Hematopoietic multipotent progenitor cell treated with erythropoietin and hydrocortisone succinate and interleukin-3 and kit ligand, for 17 days (in vitro differentiated cells): ENCODE data around the gene TMIGD1.
A peak's percentile ranks its signal among the peaks of the same experiment; 100 is the strongest.
"Not testable (repeated sequence)": the region's sequence is repeated elsewhere in the genome, so short reads cannot be mapped to it uniquely, and the experiment has no call there.

ENCODE experiments used
- DNase-seq: peaks from one replicate; pipeline ENCODE4 v3.0.0-alpha.2; 2015; ENCODE audit warnings: low spot score

Gene TMIGD1

GRCh38 chr17:30358055-30358760, 24.4 kb upstream of the TMIGD1 start:
- no peak for DNase-seq

GRCh38 chr17:30357476-30357875, 23.6 kb upstream of the TMIGD1 start:
- DNase-seq: no peak

GRCh38 chr17:30354701-30355100, 20.8 kb upstream of the TMIGD1 start:
- DNase-seq: no peak

GRCh38 chr17:30352240-30352814, 18.5 kb upstream of the TMIGD1 start:
- DNase-seq: no peak

- no peak for DNase-seq
Observed at GRCh38 chr17:30351735-30352134, 17.9 kb upstream of the TMIGD1 start.

- not testable (repeated sequence) for DNase-seq
Observed at GRCh38 chr17:30351263-30351662, 17.4 kb upstream of the TMIGD1 start.

- no peak for DNase-seq
Observed at GRCh38 chr17:30349252-30349651, 15.4 kb upstream of the TMIGD1 start.

- DNase-seq: no peak
Observed at GRCh38 chr17:30347488-30347887, 13.6 kb upstream of the TMIGD1 start.

- DNase-seq: no peak
Observed at GRCh38 chr17:30346221-30346795, 12.5 kb upstream of the TMIGD1 start.

- DNase-seq: no peak
Observed at GRCh38 chr17:30345527-30346075, 11.7 kb upstream of the TMIGD1 start.

- DNase-seq: no peak
Observed at GRCh38 chr17:30345089-30345433, 11.2 kb upstream of the TMIGD1 start.

GRCh38 chr17:30344283-30345088, 10.6 kb upstream of the TMIGD1 start:
- no peak for DNase-seq

GRCh38 chr17:30343796-30344195, 9.9 kb upstream of the TMIGD1 start:
- no peak for DNase-seq

- DNase-seq: not testable (repeated sequence)
Observed at GRCh38 chr17:30343244-30343643, 9.4 kb upstream of the TMIGD1 start.

- no peak for DNase-seq
Observed at GRCh38 chr17:30341703-30342249, 7.9 kb upstream of the TMIGD1 start.

- no peak for DNase-seq
Observed at GRCh38 chr17:30340801-30341356, 7.0 kb upstream of the TMIGD1 start.

GRCh38 chr17:30339086-30339485, 5.2 kb upstream of the TMIGD1 start:
- DNase-seq: no peak

GRCh38 chr17:30337393-30337999, 3.6 kb upstream of the TMIGD1 start:
- DNase-seq: no peak

GRCh38 chr17:30336369-30337171, 2.7 kb upstream of the TMIGD1 start:
- DNase-seq: peak; percentile 69

- DNase-seq: no peak
Observed at GRCh38 chr17:30334421-30334820, 564 bp upstream of the TMIGD1 start.
